Right lobe of liver (tissue), 6 donors: Measurements from ENCODE around the gene NUP93. TPM values are rescaled to one million over a fixed set of nuclear protein-coding genes. Genes with fewer than 3 reads are reported as not detected.
"Not testable (repeated sequence)": the region's sequence is repeated elsewhere in the genome, so short reads cannot be mapped to it uniquely, and the experiment has no call there.

Source experiments
- ATAC-seq, 4 donors: fragments of 200-7000 bp; cut with Tn5 transposase; one replicate each; pipeline ENCODE4 v1.9.1; 2020; ENCODE audit warnings: mild to moderate bottlenecking in 4 of 4, moderate library complexity in 4 of 4
- DNase-seq, 3 donors: peaks; one replicate each; pipeline ENCODE4 v3.0.0-alpha.2; 2020
- H3K27ac ChIP-seq, 3 donors: fragments of 200-600 bp; one replicate each; pipeline ENCODE4 v1.8.0; 2022
- H3K27me3 ChIP-seq, 2 donors: fragments of 200-600 bp; one replicate each; pipeline ENCODE4 v1.8.0; 2022
- H3K36me3 ChIP-seq, 4 donors: fragments of 200-600 bp; sonication (generic) in 1 of 4; one replicate each; pipeline versions ENCODE4 v1.5.1 to v1.8.0; 2017 to 2022; ENCODE audit warnings: control low read depth in 1 of 4
- H3K4me1 ChIP-seq, 4 donors: fragments of 200-600 bp; sonication (generic) in 1 of 4; one replicate each; pipeline versions ENCODE4 v1.5.1 to v1.8.0; 2017 to 2022; ENCODE audit warnings: control low read depth in 1 of 4
- H3K4me3 ChIP-seq, 3 donors: fragments of 200-600 bp; one replicate each; pipeline ENCODE4 v1.8.0; 2022
- H3K9me3 ChIP-seq, 4 donors: fragments of 200-600 bp; sonication (generic) in 1 of 4; one replicate each; pipeline versions ENCODE4 v1.5.1 to v1.8.0; 2017 to 2022; ENCODE audit warnings: control low read depth in 1 of 4
- CTCF ChIP-seq, 4 donors: fragments of 200-600 bp in 3 of 4; fragments of 450-650 bp in 1 of 4; IDR thresholded peaks; one replicate each; pipeline versions ENCODE4 v1.5.1 to v1.8.0; 2016 to 2022; ENCODE audit warnings: antibody characterized with exemption in 4 of 4, mild to moderate bottlenecking in 2 of 4
- POLR2A ChIP-seq: fragments of 450-650 bp; IDR thresholded peaks from one replicate; pipeline ENCODE4 v1.6.1; 2017; ENCODE audit warnings: antibody characterized with exemption, mild to moderate bottlenecking
- WGBS: methylation state at CpG from one replicate; pipeline ENCODE4 v1.1.6; 2018; ENCODE audit warnings: low coverage, low lambda C conversion rate; ENCODE audit not compliant: insufficient coverage; ENCODE audit errors: missing lambda C conversion rate; 5-methylcytosine and 5-hydroxymethylcytosine counted together
- intact Hi-C, 2 donors: fragments of 100-400 bp; cut with DNase I; formaldehyde crosslinking; loops; one replicate each; pipeline versions ENCODE4 v1.11.2 to v1.14.1; 2022
- total RNA-seq, 6 experiments: library from RNA; depleted of rRNA in 2 of 6; stranded (reverse); fragments of >200 nt in 2 of 6; fragmentation: NEBNext Ultra II Directional in 3 of 6; extraction: Animal tissue kit (Norgen Biotek cat#: 25700) in 3 of 6; gene quantifications; one replicate each; pipeline versions ENCODE4 v1.1.0 to v1.2.4, GENCODE V29; 2016 to 2023
- donor health status: DM: no; HTN: yes; CAD: no.
- donor health status: DM: no; HTN: no; CAD: no.
- donor health status: DM: no; HTN: no; CAD: no.
- donor health status: DM: no; HTN: yes; CAD: no.
- donor health status: DM: no; HTN: yes; CAD: no.

The NUP93 gene
- total RNA-seq, 6 experiments from 2014 or later: 8.3 to 17.0 (median 12.8) TPM

GRCh38 chr16:56865394-56866062 lies 135.6 kb downstream of the NUP93 start:
- no peak for ATAC-seq
- no peak for DNase-seq
- Histone ChIP-seq H3K27me3 (no peaks in the 10 kb centered on the region), H3K36me3 (no peaks in the 10 kb centered on the region), H3K4me3 (no peak overlapping the region), H3K27ac (no peak overlapping the region), H3K4me1 (no peaks in the 10 kb centered on the region), H3K9me3 (no peaks in the 10 kb centered on the region)
- intact Hi-C loops: loop anchor here in 1 of 2 donors (5.0 kb wide), 1 partner anchor 87 kb away; no protein-coding TSS in a partner anchor
- WGBS: 89% methylated on average over 5 of the region's 13 CpGs
- TF ChIP-seq POLR2A: no peak
- no peak for TF ChIP-seq CTCF (IDR thresholded peaks at IDR 0.05)

- ATAC-seq: peak; percentile 50 to 71 (median 65)
- H3K4me3 ChIP-seq: no peak overlapping the region
- H3K9me3 ChIP-seq: no peaks in the 10 kb centered on the region
- no peak for TF ChIP-seq POLR2A
- peak; percentile 69 to 84 (median 76) for TF ChIP-seq CTCF (IDR thresholded peaks at IDR 0.05)
- no peak overlapping the region for H3K27ac ChIP-seq
- no peaks in the 10 kb centered on the region for H3K4me1 ChIP-seq
- intact Hi-C loops: loop anchor here in 1 of 2 donors (5.0 kb wide), 1 partner anchor 85 kb away; no protein-coding TSS in a partner anchor
- no peaks in the 10 kb centered on the region for H3K27me3 ChIP-seq
- H3K36me3 ChIP-seq: no peaks in the 10 kb centered on the region
- 22% methylated on average over 8 of the region's 23 CpGs for WGBS
- DNase-seq: no peak
These were observed 137.3 kb downstream of the NUP93 start for GRCh38 chr16:56866955-56867830.

GRCh38 chr16:56868175-56868574 lies 138.2 kb downstream of the NUP93 start:
- WGBS: 73% methylated on average over 2 of the region's 9 CpGs
- Histone ChIP-seq H3K27me3 (no peaks in the 10 kb centered on the region), H3K36me3 (no peaks in the 10 kb centered on the region), H3K27ac (no peak overlapping the region), H3K4me1 (no peaks in the 10 kb centered on the region), H3K9me3 (no peaks in the 10 kb centered on the region), H3K4me3 (no peak overlapping the region)
- ATAC-seq: no peak
- intact Hi-C loops: loop anchor here in 1 of 2 donors (5.0 kb wide), 1 partner anchor 84 kb away; no protein-coding TSS in a partner anchor
- TF ChIP-seq POLR2A (no peak), CTCF (IDR thresholded peaks at IDR 0.05) (no peak)
- no peak for DNase-seq

- H3K9me3 ChIP-seq, H3K27ac ChIP-seq, DNase-seq, H3K4me1 ChIP-seq, H3K27me3 ChIP-seq, H3K4me3 ChIP-seq, ATAC-seq, H3K36me3 ChIP-seq: not testable (repeated sequence)
- intact Hi-C loops: loop anchor here in 1 of 2 donors (5.0 kb wide), 1 partner anchor 84 kb away; no protein-coding TSS in a partner anchor
- 81% methylated on average over 3 of the region's 5 CpGs for WGBS
These were observed 138.8 kb downstream of the NUP93 start for GRCh38 chr16:56868766-56869165.
